Gastroesophageal sphincter (tissue), 3 donors: ENCODE results near the gene ARHGEF4.

ENCODE experiments used
- EP300 ChIP-seq: sonication (generic); formaldehyde crosslinking; IDR thresholded peaks from one replicate; pipeline ENCODE4 v1.6.1; 2017; ENCODE audit warnings: antibody characterized with exemption, mild to moderate bottlenecking
- POLR2A ChIP-seq, 2 donors: fragments of 450-650 bp; IDR thresholded peaks; one replicate each; pipeline ENCODE4 v1.6.1; 2017; ENCODE audit warnings: antibody characterized with exemption in 2 of 2, mild to moderate bottlenecking in 2 of 2, moderate library complexity in 1 of 2
- POLR2AphosphoS5 ChIP-seq: sonication (generic); formaldehyde crosslinking; IDR thresholded peaks from one replicate; pipeline ENCODE4 v1.6.1; 2017; ENCODE audit warnings: antibody characterized with exemption
- TF ChIP-seq, protein P1 (sequence below), 4 experiments: fragments of 200-600 bp in 2 of 4; fragments of 450-650 bp in 2 of 4; sonication (generic) in 1 of 4; IDR thresholded peaks; one replicate each; pipeline ENCODE4 v1.5.1; 2017 to 2019; ENCODE audit warnings: antibody characterized with exemption in 4 of 4, mild to moderate bottlenecking in 2 of 4, moderate library complexity in 2 of 4

DNA sequence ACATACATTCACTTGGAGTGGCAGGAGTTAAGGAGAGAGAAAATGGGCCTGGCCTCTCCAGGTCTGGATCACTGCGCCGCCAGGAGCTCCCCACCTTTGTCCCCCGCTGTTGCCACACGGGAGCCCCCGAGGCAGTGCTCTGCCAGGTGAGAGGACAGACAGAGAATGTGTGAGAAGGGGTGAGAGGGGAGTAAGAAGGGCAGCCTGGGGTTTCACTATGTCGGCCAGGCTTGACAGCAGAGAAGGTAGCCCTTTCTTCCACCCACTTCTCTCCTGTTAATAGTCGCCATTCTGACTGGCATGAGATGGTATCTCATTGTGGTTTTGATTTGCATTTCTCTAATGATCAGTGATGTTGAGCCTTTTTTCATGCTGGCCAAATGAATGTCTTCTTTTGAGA lies 26.2 kb upstream of the ARHGEF4 start:
- TF ChIP-seq POLR2A (IDR thresholded peaks at IDR 0.05) (no peak), POLR2AphosphoS5 (no peak), EP300 (no peak)
- TF ChIP-seq, protein P1, sequence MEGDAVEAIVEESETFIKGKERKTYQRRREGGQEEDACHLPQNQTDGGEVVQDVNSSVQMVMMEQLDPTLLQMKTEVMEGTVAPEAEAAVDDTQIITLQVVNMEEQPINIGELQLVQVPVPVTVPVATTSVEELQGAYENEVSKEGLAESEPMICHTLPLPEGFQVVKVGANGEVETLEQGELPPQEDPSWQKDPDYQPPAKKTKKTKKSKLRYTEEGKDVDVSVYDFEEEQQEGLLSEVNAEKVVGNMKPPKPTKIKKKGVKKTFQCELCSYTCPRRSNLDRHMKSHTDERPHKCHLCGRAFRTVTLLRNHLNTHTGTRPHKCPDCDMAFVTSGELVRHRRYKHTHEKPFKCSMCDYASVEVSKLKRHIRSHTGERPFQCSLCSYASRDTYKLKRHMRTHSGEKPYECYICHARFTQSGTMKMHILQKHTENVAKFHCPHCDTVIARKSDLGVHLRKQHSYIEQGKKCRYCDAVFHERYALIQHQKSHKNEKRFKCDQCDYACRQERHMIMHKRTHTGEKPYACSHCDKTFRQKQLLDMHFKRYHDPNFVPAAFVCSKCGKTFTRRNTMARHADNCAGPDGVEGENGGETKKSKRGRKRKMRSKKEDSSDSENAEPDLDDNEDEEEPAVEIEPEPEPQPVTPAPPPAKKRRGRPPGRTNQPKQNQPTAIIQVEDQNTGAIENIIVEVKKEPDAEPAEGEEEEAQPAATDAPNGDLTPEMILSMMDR (IDR thresholded peaks at IDR 0.05), result no peak
